ENCODE data around the gene EML1. TPM values are rescaled to one million over a fixed set of nuclear protein-coding genes. Genes with fewer than 3 reads are reported as not detected.

The EML1 gene
- total RNA-seq, 2 donors from 2014 or later = 55.1 to 66.5 TPM

DNA sequence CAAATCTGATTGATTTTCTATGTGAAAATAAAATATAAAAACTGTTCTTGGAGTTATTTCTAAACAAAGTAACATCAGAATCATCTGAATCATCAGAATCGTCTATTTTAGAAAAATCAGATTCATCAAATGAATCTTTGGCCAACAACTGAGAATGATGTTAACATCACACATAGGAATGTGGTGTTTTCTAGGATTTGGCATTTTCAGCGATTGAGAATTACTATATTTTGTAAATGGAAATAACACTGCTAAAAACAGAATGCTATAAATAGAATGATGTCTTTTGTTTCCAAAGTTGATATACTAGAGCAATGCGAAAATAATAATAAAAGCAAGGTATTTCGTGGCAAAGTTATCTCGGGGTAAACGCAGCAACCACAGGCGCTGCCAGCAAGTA lies 198.1 kb downstream of the EML1 start:
- H3K4me3 ChIP-seq = no peak overlapping the region
- DNase-seq (ENCODE audit: low spot score) = no peak

More for the DNA sequence above, 198.1 kb downstream of the EML1 start:
- no peak for ATAC-seq (ENCODE audit: insufficient number of reproducible peaks, low FRiP score, low read depth)
- Histone ChIP-seq H3K27ac (no peak overlapping the region), H3K27me3 (replicated peaks; ENCODE audit: insufficient read depth) (no peaks in the 10 kb centered on the region), H3K4me1 (ENCODE audit: control insufficient read depth in 1 of 2, low read depth in 2 of 2) (no peaks in the 10 kb centered on the region), H3K36me3 (no peaks in the 10 kb centered on the region), H3K9me3 (no peaks in the 10 kb centered on the region)
- TF ChIP-seq, protein P1, sequence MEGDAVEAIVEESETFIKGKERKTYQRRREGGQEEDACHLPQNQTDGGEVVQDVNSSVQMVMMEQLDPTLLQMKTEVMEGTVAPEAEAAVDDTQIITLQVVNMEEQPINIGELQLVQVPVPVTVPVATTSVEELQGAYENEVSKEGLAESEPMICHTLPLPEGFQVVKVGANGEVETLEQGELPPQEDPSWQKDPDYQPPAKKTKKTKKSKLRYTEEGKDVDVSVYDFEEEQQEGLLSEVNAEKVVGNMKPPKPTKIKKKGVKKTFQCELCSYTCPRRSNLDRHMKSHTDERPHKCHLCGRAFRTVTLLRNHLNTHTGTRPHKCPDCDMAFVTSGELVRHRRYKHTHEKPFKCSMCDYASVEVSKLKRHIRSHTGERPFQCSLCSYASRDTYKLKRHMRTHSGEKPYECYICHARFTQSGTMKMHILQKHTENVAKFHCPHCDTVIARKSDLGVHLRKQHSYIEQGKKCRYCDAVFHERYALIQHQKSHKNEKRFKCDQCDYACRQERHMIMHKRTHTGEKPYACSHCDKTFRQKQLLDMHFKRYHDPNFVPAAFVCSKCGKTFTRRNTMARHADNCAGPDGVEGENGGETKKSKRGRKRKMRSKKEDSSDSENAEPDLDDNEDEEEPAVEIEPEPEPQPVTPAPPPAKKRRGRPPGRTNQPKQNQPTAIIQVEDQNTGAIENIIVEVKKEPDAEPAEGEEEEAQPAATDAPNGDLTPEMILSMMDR (IDR thresholded peaks at IDR 0.05) = no peak

Other genes with a start within 250 kb of the EML1 start
- 1 to 10 TPM; 1.5 to 4.1 TPM for gene CCDC85C, start 189.2 kb upstream of the EML1 start, total RNA-seq
- 10 to 100 TPM in 1 of 2 donors, 1 to 10 TPM in 1; 2.1 to 10.0 TPM for gene HHIPL1, start 148.3 kb upstream of the EML1 start, total RNA-seq
- 1 to 10 TPM in 1 of 2 donors, under 1 TPM in 1; 0.68 to 1.3 TPM for gene CYP46A1, start 109.1 kb upstream of the EML1 start, total RNA-seq

Data from thoracic aorta (tissue), 2 donors.